BJ (cell line): ENCODE results near the gene RNF150. TPM values are rescaled to one million over a fixed set of nuclear protein-coding genes. Genes with fewer than 3 reads are reported as not detected.

Source experiments
- CTCF ChIA-PET: fragments of 350-600 bp; formaldehyde crosslinking; extraction: SDS; loops from one replicate; lab custom pipeline; 2021; ENCODE audit warnings: antibody characterized with exemption, inconsistent platforms; lab: Yijun Ruan, JAX
- POLR2A ChIA-PET: fragments of 300-600 bp; sonication (Branson Sonifier 250); formaldehyde crosslinking; extraction: SDS; loops from one replicate; lab custom pipeline; 2021; ENCODE audit warnings: antibody characterized with exemption; lab: Charles Lee
- DNase-seq: peaks from one replicate; pipeline ENCODE4 v3.0.0-alpha.2; 2011; ENCODE audit warnings: low read depth
- H3K27me3 ChIP-seq: 2 replicates; pipeline ENCODE4 v1.6.0; 2011; ENCODE audit warnings: low read length; ENCODE audit not compliant: control insufficient read depth, insufficient read depth
- H3K36me3 ChIP-seq: 2 replicates; pipeline ENCODE4 v1.5.1; 2011; ENCODE audit warnings: low read length; ENCODE audit not compliant: control insufficient read depth, insufficient read depth
- H3K4me3 ChIP-seq: 2 replicates; pipeline ENCODE4 v1.5.1; 2011; ENCODE audit warnings: low read depth, mild to moderate bottlenecking, control low read depth, low read length
- CTCF ChIP-seq: IDR thresholded peaks from 2 replicates; pipeline ENCODE4 v1.5.1; 2011; ENCODE audit warnings: low read depth, mild to moderate bottlenecking, control low read depth, inconsistent platforms, low read length, moderate library complexity; ENCODE audit not compliant: insufficient read depth
- polyA plus RNA-seq: library from polyadenylated mRNA; depleted of rRNA; stranded (reverse); fragments of >200 nt; gene quantifications from 2 replicates; pipeline ENCODE4 v1.2.3, GENCODE V29; 2011

Gene RNF150
- polyA plus RNA-seq, 1 experiment: 47.7 TPM

DNA sequence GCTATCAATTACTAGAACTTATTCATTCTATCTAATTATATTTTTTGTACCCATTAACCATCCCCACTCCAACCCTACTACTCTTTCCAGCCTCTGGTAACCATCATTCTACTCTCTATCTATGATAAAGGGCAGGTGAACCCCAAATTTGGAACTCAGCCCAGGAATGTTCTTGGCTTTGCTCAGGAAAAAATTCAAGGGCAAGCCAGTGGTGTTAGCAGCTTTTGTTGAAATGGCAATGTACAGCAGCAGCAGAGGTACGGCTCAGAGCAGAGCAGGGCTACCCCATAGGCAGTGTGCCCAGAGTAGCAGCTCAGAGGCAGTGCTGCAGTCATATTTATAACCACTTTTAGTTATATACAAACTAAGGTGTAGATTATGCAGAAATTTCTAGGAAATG lies 138.2 kb downstream of the RNF150 start:
- no peaks in the 10 kb centered on the region for H3K36me3 ChIP-seq
- H3K27me3 ChIP-seq: no peaks in the 10 kb centered on the region
- CTCF ChIA-PET: interaction anchor here (0.6 to 4.2 kb wide), 3 partner anchors 138 to 386 kb away, joined by 3 to 34 read pairs (median 5); partner anchors contain the start of gene RNF150
- POLR2A ChIA-PET: interaction anchor here (0.6 kb wide), 1 partner anchor 621 kb away, joined by 5 read pairs; the partner anchor contains the start of gene SCOC
- DNase-seq: no peak
- TF ChIP-seq CTCF: no peak
- no peak overlapping the region for H3K4me3 ChIP-seq

DNA sequence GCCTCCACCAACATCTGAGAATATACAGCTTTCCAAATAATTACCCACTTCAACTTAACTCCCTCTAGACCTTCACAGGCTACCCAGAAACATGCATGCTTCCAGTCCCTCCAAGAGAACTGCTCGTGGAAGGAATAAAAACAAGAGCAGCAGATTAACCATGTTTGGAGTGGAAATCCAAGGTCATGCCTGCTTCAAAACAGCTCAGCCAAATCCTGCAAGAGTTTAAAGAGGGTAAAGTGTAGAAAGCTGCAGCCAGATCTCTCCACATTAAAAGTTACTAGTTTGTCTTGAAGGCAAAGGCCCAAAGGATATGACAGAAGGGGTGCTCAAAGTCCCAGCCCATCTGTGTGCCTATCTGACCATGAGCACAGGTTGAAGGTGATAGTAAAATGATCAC lies 139.3 kb downstream of the RNF150 start:
- H3K4me3 ChIP-seq: no peak overlapping the region
- TF ChIP-seq CTCF: no peak
- H3K36me3 ChIP-seq: no peaks in the 10 kb centered on the region
- DNase-seq: no peak
- no peaks in the 10 kb centered on the region for H3K27me3 ChIP-seq
- CTCF ChIA-PET: no interaction called here
- POLR2A ChIA-PET: no interaction called here

DNA sequence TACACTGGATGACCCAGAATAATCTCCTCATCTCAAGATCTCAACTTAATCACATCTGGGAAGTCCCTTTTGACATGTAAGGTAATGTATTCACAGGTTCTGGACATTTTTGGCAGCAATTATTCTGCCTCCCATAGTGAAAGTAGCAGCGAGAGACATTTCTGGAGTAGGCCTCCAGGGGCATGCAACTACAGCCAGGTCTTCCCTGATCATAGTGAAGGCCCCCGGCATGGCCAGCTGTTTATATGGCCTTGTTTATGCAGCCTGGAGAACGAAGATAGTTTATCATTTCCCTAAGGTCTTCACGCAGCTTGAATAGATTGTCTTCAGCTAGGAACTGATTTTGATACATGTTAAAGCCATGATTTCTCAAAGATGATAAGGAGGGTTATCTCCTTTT lies 139.9 kb downstream of the RNF150 start:
- no peak overlapping the region for H3K4me3 ChIP-seq
- no peaks in the 10 kb centered on the region for H3K27me3 ChIP-seq
- no peak for TF ChIP-seq CTCF
- no peak for DNase-seq
- ChIA-PET POLR2A (no interaction called here), CTCF (no interaction called here)
- no peaks in the 10 kb centered on the region for H3K36me3 ChIP-seq

DNA sequence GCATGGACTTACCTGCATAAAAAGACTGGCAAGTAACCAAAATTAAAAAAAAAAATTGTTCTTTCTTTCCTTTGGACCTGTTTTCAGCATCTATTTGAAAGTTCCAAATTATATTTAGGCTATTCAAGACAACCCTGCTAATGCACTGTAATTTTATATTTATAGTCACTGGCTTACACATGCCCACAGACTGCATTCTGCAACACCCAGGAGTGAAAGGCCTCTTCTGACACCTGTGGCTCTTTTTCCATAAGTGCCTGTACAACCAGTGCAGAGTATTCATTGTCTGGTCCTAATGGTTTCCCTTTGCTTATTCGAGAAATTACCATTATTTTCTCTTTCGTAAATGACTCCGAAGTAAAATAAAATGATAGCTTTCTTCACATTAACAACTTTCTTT lies 143.3 kb downstream of the RNF150 start:
- Histone ChIP-seq H3K27me3 (no peaks in the 10 kb centered on the region), H3K4me3 (no peak overlapping the region), H3K36me3 (no peaks in the 10 kb centered on the region)
- CTCF ChIA-PET: no interaction called here
- TF ChIP-seq CTCF: no peak
- no peak for DNase-seq
- POLR2A ChIA-PET: no interaction called here

- H3K4me3 ChIP-seq: no peak overlapping the region
- CTCF ChIA-PET: interaction anchor here (0.5 to 1.0 kb wide), 2 partner anchors 11 to 102 kb away, joined by 3 to 4 read pairs; no protein-coding TSS in a partner anchor
- no peaks in the 10 kb centered on the region for H3K36me3 ChIP-seq
- POLR2A ChIA-PET: no interaction called here
- no peak for TF ChIP-seq CTCF
- DNase-seq: no peak
- H3K27me3 ChIP-seq: no peaks in the 10 kb centered on the region
Measured at GRCh38 chr4:140986045-140986444, 147.2 kb downstream of the RNF150 start.
